ENCODE results near the gene MLNR. TPM values are rescaled to one million over a fixed set of nuclear protein-coding genes. Genes with fewer than 3 reads are reported as not detected.
A peak's percentile ranks its signal among the peaks of the same experiment; 100 is the strongest.

The MLNR gene
- total RNA-seq, 4 donors from 2014 or later: not detected

GRCh38 chr13:49247643-49248621 lies 27.8 kb downstream of the MLNR start, which contains the start of gene CDADC1:
Gene CDADC1 (plus strand): TSS chr13:49247925. CDS start chr13:49248038, 113 bp downstream.
- DNase-seq: peak; percentile 98
- H3K27ac ChIP-seq: peak within 1 kb of the TSS; percentile 90 to 96 (median 93)
- intact Hi-C loops (cut with DNase I; ENCODE audit: low total_unique reads): no loop called here
- H3K36me3 ChIP-seq: no peaks in the 10 kb centered on the region
- peaks cover 6 to 25% (median 16%) of the 10 kb centered on the region in 4 donors for H3K4me1 ChIP-seq
- WGBS, 2 donors (ENCODE audit: low coverage in 1 of 2): 0% methylated on average over 3 to 39 of the region's 56 CpGs
- no peaks in the 10 kb centered on the region for H3K27me3 ChIP-seq
- H3K9me3 ChIP-seq: no peaks in the 10 kb centered on the region
- H3K4me3 ChIP-seq: peak within 1 kb of the TSS; percentile 76 to 93 (median 81)
- no peak for TF ChIP-seq EP300 (IDR thresholded peaks at IDR 0.05; ENCODE audit: low read depth)
- peak in 2 of 5 experiments; percentile 11 to 30 for TF ChIP-seq CTCF (IDR thresholded peaks at IDR 0.05)
- TF ChIP-seq POLR2AphosphoS5 (IDR thresholded peaks at IDR 0.05): peak; percentile 94 to 97 (median 95)
- TF ChIP-seq POLR2A (IDR thresholded peaks at IDR 0.05): peak; percentile 89
- in situ Hi-C loops (cut with MboI; ENCODE audit: low pct_ligation_motif_present in 1 of 4, low pct_unique_long_range_greater_than_20kb in 1 of 4, low sequenced_read_pairs in 3 of 4): no loop called here

GRCh38 chr13:49248622-49249002 lies 28.5 kb downstream of the MLNR start:
- peak overlapping the region; percentile 90 to 96 (median 93) for H3K27ac ChIP-seq
- intact Hi-C loops (cut with DNase I; ENCODE audit: low total_unique reads): no loop called here

GRCh38 chr13:49251326-49251725 lies 31.2 kb downstream of the MLNR start:
- TF ChIP-seq POLR2AphosphoS5 (IDR thresholded peaks at IDR 0.05): no peak
- no peak for TF ChIP-seq POLR2A (IDR thresholded peaks at IDR 0.05)
- no peak for TF ChIP-seq CTCF (IDR thresholded peaks at IDR 0.05)
- no peak for TF ChIP-seq EP300 (IDR thresholded peaks at IDR 0.05; ENCODE audit: low read depth)
- DNase-seq: no peak
- peaks cover 0 to 4% (median 2%) of the 10 kb centered on the region in 4 donors for H3K36me3 ChIP-seq
- H3K4me3 ChIP-seq: no peak overlapping the region
- WGBS, 2 donors (ENCODE audit: low coverage in 1 of 2): 70 to 78% methylated on average over 5 of the region's 5 CpGs
- no peak overlapping the region for H3K27ac ChIP-seq
- H3K4me1 ChIP-seq: peaks cover 6 to 35% (median 18%) of the 10 kb centered on the region in 4 donors
- in situ Hi-C loops (cut with MboI; ENCODE audit: low pct_ligation_motif_present in 1 of 4, low pct_unique_long_range_greater_than_20kb in 1 of 4, low sequenced_read_pairs in 3 of 4): no loop called here
- no peaks in the 10 kb centered on the region for H3K9me3 ChIP-seq
- H3K27me3 ChIP-seq: no peaks in the 10 kb centered on the region
- intact Hi-C loops (cut with DNase I; ENCODE audit: low total_unique reads): no loop called here

More at GRCh38 chr13:49248622-49249002, 28.5 kb downstream of the MLNR start:
- whole genome bisulfite sequencing, 2 donors (ENCODE audit: low coverage in 1 of 2): 3 to 6% methylated on average over 6 of the region's 6 CpGs
- no peak for DNase-seq
- H3K27me3 ChIP-seq: no peaks in the 10 kb centered on the region
- no peaks in the 10 kb centered on the region for H3K9me3 ChIP-seq
- H3K4me3 ChIP-seq: peak overlapping the region; percentile 76 to 93 (median 81)
- no peaks in the 10 kb centered on the region for H3K36me3 ChIP-seq
- H3K4me1 ChIP-seq: peaks cover 6 to 31% (median 18%) of the 10 kb centered on the region in 4 donors
- in situ Hi-C loops (cut with MboI; ENCODE audit: low pct_ligation_motif_present in 1 of 4, low pct_unique_long_range_greater_than_20kb in 1 of 4, low sequenced_read_pairs in 3 of 4): no loop called here
- TF ChIP-seq EP300 (IDR thresholded peaks at IDR 0.05; ENCODE audit: low read depth): no peak

GRCh38 chr13:49253310-49253709 lies 33.2 kb downstream of the MLNR start:
- peaks cover 0 to 10% (median 3%) of the 10 kb centered on the region in 4 donors for H3K36me3 ChIP-seq
- DNase-seq: no peak
- peaks cover 6 to 32% (median 13%) of the 10 kb centered on the region in 4 donors for H3K4me1 ChIP-seq
- TF ChIP-seq POLR2A (IDR thresholded peaks at IDR 0.05) (no peak), POLR2AphosphoS5 (IDR thresholded peaks at IDR 0.05) (no peak), EP300 (IDR thresholded peaks at IDR 0.05; ENCODE audit: low read depth) (no peak), CTCF (IDR thresholded peaks at IDR 0.05) (no peak)
- 100% methylated on average over 1 of the region's 1 CpG for WGBS, 2 donors (ENCODE audit: low coverage in 1 of 2)
- no peaks in the 10 kb centered on the region for H3K9me3 ChIP-seq
- in situ Hi-C loops (cut with MboI; ENCODE audit: low pct_ligation_motif_present in 1 of 4, low pct_unique_long_range_greater_than_20kb in 1 of 4, low sequenced_read_pairs in 3 of 4) (no loop called here), intact Hi-C loops (cut with DNase I; ENCODE audit: low total_unique reads) (no loop called here)
- no peaks in the 10 kb centered on the region for H3K27me3 ChIP-seq
- H3K4me3 ChIP-seq: no peak overlapping the region
- no peak overlapping the region for H3K27ac ChIP-seq

Measured in transverse colon (tissue), 4 donors.